Motor neuron (in vitro differentiated cells): Measurements from ENCODE around the gene GALNT8. TPM values are rescaled to one million over a fixed set of nuclear protein-coding genes. Genes with fewer than 3 reads are reported as not detected.

Source experiments
- ATAC-seq, 8 experiments: fragments of 200-7000 bp; cut with Tn5 transposase; replicated peaks in 6 of 8; 2 replicates each; pipeline ENCODE4 v1.8.0; 2021; ENCODE audit warnings: mild to moderate bottlenecking in 8 of 8, moderate library complexity in 8 of 8
- H3K27ac ChIP-seq, 2 donors: fragments of 250-450 bp; sonication (Bioruptor Pico); 2 replicates each; pipeline ENCODE4 v1.9.0; 2021; ENCODE audit warnings: antibody characterized with exemption in 2 of 2, mild to moderate bottlenecking in 2 of 2, moderate library complexity in 1 of 2
- H3K4me1 ChIP-seq, 2 donors: fragments of 250-450 bp; sonication (Bioruptor Pico); replicated peaks in 1 of 2; 2 replicates each; pipeline ENCODE4 v1.6.1; 2021; ENCODE audit warnings: antibody characterized with exemption in 2 of 2, mild to moderate bottlenecking in 2 of 2, moderate library complexity in 1 of 2
- H3K4me3 ChIP-seq, 5 donors: fragments of 250-450 bp; sonication (Bioruptor Pico); 2 replicates each; pipeline ENCODE4 v1.9.0; 2021; ENCODE audit warnings: antibody characterized with exemption in 5 of 5, mild to moderate bottlenecking in 5 of 5, moderate library complexity in 4 of 5
- WGBS, 10 experiments: fragments of 450-650 bp; shearing (Covaris generic); methylation state at CpG; one replicate each; pipeline ENCODE4 v1.0.0; 2022; 5-methylcytosine and 5-hydroxymethylcytosine counted together
- in situ Hi-C, 9 experiments: fragments of 400-800 bp; cut with MboI; loops; one replicate each; pipeline ENCODE4 v1.15.0; 2021; ENCODE audit warnings: low sequenced_read_pairs in 9 of 9, low pct_unique_long_range_greater_than_20kb in 2 of 9; ENCODE audit not compliant: unreplicated experiment in 9 of 9
- total RNA-seq, 8 experiments: library from RNA; unstranded; fragments of 300-600 nt; gene quantifications; 2 replicates each; pipeline versions ENCODE4 v1.2.3 to v1.2.4, GENCODE V29; 2022

GALNT8 gene, protein sequence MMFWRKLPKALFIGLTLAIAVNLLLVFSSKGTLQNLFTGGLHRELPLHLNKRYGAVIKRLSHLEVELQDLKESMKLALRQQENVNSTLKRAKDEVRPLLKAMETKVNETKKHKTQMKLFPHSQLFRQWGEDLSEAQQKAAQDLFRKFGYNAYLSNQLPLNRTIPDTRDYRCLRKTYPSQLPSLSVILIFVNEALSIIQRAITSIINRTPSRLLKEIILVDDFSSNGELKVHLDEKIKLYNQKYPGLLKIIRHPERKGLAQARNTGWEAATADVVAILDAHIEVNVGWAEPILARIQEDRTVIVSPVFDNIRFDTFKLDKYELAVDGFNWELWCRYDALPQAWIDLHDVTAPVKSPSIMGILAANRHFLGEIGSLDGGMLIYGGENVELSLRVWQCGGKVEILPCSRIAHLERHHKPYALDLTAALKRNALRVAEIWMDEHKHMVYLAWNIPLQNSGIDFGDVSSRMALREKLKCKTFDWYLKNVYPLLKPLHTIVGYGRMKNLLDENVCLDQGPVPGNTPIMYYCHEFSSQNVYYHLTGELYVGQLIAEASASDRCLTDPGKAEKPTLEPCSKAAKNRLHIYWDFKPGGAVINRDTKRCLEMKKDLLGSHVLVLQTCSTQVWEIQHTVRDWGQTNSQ
- 10 to 100 TPM in 4 of 8 experiments, 1 to 10 TPM in 1, under 1 TPM in 3; 0.09 to 18.9 (median 10.4) TPM for total RNA-seq

DNA sequence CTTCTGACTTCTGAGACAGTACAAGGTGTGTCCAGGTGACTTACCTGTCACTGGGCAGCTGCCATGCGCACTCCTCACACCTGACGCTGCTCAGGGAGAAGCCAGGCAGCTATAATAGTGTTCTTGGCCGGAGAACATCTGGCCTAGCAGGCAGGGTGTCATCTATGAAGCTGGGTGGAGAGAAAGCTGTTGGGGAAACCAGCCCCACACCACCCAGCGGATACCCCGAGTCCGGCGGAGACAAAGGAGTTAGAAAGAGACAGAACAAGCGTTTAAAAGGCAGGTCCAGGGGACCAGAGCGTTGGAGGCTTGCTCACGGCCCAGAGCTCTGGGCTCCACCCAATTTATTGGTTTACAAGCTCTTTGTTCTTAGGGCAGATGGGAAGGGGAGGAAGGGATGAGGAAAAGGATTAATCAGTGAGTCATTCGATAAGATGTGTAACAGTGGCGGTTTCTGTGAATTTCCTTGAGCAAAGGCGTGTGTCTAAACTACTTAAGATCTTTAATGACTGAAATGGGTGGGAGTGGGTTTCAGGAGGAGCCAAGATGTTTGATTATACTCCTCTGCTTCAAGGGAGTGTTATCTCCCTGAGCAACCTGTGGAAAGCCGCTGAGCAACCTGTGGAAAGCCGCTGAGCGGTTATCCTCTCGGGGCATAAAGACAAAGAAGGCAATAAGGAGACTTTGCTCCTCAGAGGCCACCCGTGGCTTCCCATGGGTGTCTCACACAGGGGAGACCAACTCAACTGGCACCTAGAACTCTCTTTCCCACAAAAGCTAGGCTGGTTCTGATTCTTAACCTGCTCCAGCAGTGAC is at the start of gene GALNT8:
TSS of gene GALNT8 (plus strand) at position 580 of the 816 bp plus-strand sequence. CDS start 278 bp downstream, outside the sequence.
- in situ Hi-C loops = no loop called here
- H3K4me3 ChIP-seq = no peak within 1 kb of the TSS
- 0 to 100% (median 83%) methylated on average over 1 to 7 of the region's 18 CpGs; no CpG with 5 or more reads in 3 of the 10 experiments for WGBS, 10 experiments
- H3K27ac ChIP-seq = no peak within 1 kb of the TSS
- peak in 2 of 8 experiments; percentile 18 to 73 for ATAC-seq
- H3K4me1 ChIP-seq = no peaks in the 10 kb centered on the region

DNA sequence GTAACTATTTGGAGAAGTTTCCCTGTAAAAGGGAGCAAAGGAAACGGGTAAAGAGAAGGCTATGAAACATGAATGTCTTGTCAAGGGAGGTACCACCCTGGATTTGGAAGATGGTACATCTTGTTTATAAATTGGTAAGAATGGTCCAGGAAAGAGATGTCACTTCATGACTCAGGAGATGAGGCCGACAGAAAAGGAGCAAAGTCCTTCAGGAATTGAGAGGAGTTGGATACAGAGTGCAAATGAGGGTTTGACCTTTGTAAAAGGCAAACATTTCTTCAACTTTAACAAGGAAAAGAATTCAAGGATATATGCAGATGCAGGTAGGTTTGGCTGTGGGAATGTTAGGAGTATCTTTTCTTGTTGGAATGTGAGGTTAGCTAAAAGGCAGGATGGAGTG is 40.5 kb upstream of the GALNT8 start:
- 60 to 100% (median 87%) methylated on average over 1 to 2 of the region's 2 CpGs for WGBS, 10 experiments
- ATAC-seq = no peak
- no peak overlapping the region for H3K4me3 ChIP-seq
- H3K4me1 ChIP-seq = no peaks in the 10 kb centered on the region
- in situ Hi-C loops = no loop called here
- H3K27ac ChIP-seq = no peak overlapping the region

DNA sequence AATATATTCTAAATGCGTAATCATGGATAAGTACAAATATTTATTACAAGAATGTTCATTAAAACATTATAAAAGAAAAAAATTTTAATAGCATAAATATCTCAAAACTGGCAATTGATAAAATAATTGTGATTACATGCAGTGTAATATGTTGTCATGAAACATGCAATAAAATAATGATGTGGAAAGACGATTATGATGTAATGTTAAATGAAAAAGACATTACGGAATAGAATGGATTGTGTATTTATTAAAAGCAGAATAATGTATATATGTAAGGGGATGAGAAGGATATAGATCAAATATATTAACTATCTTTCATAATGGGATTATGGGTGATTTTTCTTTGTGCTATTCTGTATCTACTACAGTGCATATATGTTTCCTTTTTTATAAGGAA is 38.5 kb upstream of the GALNT8 start:
- no peaks in the 10 kb centered on the region for H3K4me1 ChIP-seq
- no peak overlapping the region for H3K4me3 ChIP-seq
- in situ Hi-C loops = no loop called here
- ATAC-seq = no peak
- 72 to 100% (median 85%) methylated on average over 2 to 3 of the region's 3 CpGs for WGBS, 10 experiments
- no peak overlapping the region for H3K27ac ChIP-seq

DNA sequence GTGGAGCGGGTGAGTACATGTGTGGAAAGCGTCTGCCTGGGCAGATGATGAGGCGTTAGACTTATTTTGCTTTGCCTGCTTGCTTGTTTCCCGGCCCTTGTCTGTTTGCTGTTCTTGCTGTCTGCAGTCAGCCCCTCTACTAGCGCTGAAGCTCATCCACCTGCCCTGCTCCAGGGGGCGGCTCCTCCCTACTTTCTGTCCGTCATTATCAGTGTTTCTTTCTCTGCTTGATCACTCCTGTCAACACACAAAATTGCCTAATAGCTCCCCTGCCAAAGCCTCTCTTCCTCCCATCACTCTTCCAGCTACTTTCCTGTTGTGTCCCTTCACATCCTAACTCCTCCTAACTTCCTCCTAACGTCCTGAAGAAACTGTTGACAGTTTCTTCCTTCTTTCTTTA is 34.9 kb upstream of the GALNT8 start:
- WGBS, 10 experiments = 50 to 100% (median 90%) methylated on average over 1 to 8 of the region's 8 CpGs; no CpG with 5 or more reads in 1 of the 10 experiments

DNA sequence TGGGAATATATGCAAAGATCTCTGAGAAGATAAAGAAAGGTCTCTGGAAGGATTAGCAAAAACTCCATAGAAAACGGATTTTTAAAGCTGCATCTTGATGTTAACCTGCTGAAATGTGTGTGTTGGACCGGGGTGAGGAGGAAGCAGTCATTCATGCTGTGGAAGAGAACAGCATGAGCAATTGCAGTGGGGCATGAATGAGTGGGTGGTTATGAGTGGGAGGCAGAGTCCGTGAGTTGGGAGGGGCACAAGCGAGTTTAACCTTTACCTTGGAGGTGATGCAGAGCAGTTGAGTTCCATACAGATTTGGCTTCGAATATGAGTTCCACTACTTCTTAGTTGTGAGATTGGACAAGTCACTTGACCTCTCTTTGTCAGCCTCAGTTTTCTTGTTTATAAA is 29.4 kb upstream of the GALNT8 start:
- no peak for ATAC-seq
- H3K4me3 ChIP-seq = no peak overlapping the region
- 85 to 100% (median 97%) methylated on average over 1 to 5 of the region's 5 CpGs for WGBS, 10 experiments
- no peaks in the 10 kb centered on the region for H3K4me1 ChIP-seq
- in situ Hi-C loops = no loop called here
- no peak overlapping the region for H3K27ac ChIP-seq

More for the DNA sequence above, 34.9 kb upstream of the GALNT8 start:
- in situ Hi-C loops = no loop called here
- no peak overlapping the region for H3K4me3 ChIP-seq
- no peaks in the 10 kb centered on the region for H3K4me1 ChIP-seq
- ATAC-seq = no peak
- H3K27ac ChIP-seq = no peak overlapping the region

DNA sequence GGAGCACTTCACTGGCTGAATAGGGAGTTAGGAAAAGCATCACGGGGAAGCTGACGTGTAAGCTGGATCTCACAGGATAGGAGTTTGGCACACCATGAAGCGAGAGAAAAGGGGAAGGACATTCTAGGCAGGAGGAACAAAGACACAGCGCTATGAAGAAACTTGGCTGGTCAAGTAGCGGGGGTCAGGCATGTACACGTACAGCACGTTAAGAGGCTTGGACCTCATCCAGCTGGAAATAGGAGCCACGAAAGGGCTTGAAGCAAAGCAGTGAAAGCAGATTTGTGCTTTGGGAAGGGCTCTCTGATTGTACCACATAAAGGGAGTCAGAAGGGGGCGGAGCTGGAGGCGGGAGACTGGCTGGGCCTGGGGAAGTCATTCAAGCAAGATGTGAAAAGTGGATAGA is 19.6 kb upstream of the GALNT8 start:
- WGBS, 10 experiments = 50 to 100% (median 76%) methylated on average over 1 to 10 of the region's 10 CpGs; no CpG with 5 or more reads in 1 of the 10 experiments
- Histone ChIP-seq H3K4me3 (no peak overlapping the region), H3K4me1 (no peaks in the 10 kb centered on the region), H3K27ac (no peak overlapping the region)
- ATAC-seq = peak in 5 of 8 experiments; percentile 84 to 94 (median 87)
- in situ Hi-C loops = no loop called here

DNA sequence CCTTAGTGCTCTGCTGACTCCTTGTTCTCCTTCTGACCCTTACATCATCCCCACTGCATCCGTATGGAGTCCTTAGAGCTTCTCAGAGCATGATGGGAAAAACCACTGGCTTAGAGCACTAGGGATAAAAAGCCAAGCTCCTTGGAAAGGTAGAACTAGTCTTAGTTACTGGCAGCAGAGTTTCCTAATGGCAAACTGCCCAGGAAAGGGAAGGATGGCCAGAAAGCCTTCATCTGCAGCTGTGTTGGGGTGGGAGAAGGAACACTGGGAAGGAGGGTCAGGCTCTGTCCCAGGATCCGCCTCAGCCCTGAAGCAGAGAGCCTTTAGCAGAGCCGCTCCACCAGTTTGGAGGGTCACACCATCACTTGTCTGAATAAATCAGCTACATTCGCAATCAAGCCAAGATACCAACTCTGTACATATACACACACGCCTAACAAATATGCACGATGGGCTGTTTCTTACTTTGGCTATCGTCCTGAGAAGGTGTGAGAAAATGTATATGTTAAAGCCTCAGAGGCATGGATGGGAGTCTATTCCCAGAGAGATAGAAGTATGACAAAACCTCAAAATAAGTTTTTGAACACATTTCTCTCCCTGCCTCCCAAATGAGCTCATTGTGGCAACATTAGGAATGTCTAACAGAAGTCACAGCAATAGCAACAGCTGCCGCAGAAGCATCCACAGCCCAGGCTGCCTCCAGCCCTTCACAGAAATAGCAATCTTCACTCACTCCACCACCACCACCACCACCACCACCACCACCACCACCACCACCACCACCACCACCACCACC is 18.6 kb upstream of the GALNT8 start:
- H3K27ac ChIP-seq = no peak overlapping the region
- H3K4me3 ChIP-seq = no peak overlapping the region
- in situ Hi-C loops = no loop called here
- H3K4me1 ChIP-seq = no peaks in the 10 kb centered on the region
- 10 to 100% (median 79%) methylated on average over 1 to 5 of the region's 8 CpGs; no CpG with 5 or more reads in 1 of the 10 experiments for WGBS, 10 experiments
- peak in 2 of 8 experiments; percentile 37 to 91 for ATAC-seq

DNA sequence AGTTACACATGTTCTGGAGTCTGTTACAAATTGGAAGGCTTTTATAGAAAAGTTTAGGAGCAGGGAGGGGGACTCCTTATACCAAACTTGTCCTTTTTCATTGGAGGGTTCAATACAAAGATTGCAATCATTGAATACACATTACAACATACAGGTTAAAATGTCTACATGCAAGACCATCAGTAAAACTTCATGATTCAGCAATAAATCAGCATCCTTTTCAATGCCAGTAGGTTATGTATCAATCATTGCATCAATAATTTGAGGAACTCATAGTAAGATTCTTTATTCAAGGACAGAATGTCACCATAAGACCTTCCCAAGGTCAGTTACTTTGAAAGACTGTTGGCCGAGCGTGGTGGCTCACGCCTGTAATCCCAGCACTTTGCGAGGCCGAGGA is 16.5 kb upstream of the GALNT8 start:
- WGBS, 10 experiments = 70 to 100% (median 90%) methylated on average over 2 to 5 of the region's 5 CpGs; no CpG with 5 or more reads in 6 of the 10 experiments
- Histone ChIP-seq H3K27ac (no peak overlapping the region), H3K4me1 (no peaks in the 10 kb centered on the region), H3K4me3 (no peak overlapping the region)
- no peak for ATAC-seq
- in situ Hi-C loops = no loop called here

DNA sequence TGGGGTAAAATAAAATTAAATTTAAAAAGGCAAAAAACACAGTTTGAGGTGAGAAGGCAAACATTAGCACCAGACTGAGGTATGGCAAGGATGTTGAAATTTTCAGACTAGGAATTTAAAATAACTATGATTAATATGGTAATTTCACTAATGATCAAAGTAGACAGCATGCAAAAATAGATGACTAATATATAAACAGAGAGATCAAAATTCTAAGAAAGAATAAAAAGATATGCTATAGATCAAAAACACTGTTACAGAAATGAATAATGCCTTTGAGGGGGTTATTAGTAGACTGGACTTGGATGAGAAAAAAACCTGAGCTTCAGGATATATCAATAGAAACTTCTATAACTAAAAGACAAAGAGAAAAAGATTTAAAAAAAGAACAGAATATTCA is 14.4 kb upstream of the GALNT8 start:
- Histone ChIP-seq H3K27ac (no peak overlapping the region), H3K4me3 (no peak overlapping the region), H3K4me1 (no peaks in the 10 kb centered on the region)
- no peak for ATAC-seq
- in situ Hi-C loops = no loop called here

DNA sequence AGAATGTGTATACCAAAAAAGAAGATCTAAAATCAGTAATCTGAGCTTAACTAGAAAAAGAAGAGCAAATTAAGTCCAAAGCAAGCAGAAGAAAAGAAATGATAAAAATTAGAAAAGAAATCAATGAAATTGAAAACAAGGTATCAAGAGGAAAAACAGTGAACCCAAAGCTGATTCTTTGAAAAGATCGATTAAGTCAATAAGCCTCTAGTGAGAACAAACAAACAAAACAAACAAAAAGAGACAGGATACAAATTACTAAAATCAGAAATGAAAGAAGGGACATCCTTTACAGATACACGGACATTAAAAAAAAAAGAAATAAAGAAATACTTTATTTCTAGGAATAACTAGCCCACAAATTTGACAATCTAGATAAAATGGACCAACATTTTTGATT is 12.9 kb upstream of the GALNT8 start:
- 65 to 100% (median 89%) methylated on average over 1 to 2 of the region's 2 CpGs for WGBS, 10 experiments
- ATAC-seq = no peak
- no peaks in the 10 kb centered on the region for H3K4me1 ChIP-seq
- in situ Hi-C loops = no loop called here
- H3K27ac ChIP-seq = no peak overlapping the region
- no peak overlapping the region for H3K4me3 ChIP-seq

DNA sequence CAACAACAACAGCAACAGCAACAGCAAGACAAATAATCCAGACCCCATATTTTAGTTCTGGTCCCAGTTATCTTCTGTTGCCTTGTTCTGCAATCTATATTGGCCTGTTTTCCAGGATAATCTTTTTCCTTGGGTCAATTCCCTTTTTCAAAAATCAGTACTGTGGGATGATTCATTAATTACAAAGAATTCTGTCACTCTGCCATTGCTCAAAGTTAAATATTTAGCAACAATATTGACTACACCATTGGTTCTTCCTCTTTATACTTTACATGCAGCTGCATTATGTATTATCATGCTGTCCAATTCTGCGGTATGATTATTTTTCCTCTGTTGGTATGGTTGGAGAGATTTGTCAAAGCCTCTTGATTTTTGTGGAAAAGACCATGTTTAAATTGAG is 10.1 kb upstream of the GALNT8 start:
- no peak for ATAC-seq
- Histone ChIP-seq H3K4me1 (no peaks in the 10 kb centered on the region), H3K27ac (no peak overlapping the region), H3K4me3 (no peak overlapping the region)
- in situ Hi-C loops = no loop called here
- 42 to 100% (median 94%) methylated on average over 1 of the region's 1 CpG; no CpG with 5 or more reads in 4 of the 10 experiments for WGBS, 10 experiments

DNA sequence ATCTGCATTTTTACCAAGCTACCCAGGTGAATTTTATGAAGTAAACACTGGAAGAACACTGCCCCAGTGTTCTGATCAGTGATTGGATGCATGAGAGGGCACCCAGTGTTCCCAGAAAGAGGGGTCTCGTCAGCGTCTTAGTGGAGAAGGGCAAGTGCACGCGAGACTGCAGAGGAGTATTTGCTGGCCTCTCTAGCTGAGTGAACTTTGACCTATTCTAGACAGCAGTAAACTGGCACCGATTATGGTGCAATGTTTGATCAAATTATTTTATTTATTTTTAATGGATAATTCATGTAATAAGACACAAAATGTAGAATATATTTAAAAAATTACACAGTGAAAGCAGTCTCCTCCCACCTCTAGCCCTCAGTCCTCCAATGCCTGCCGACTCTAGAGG is 5.3 kb upstream of the GALNT8 start:
- no peak for ATAC-seq
- Histone ChIP-seq H3K27ac (no peak overlapping the region), H3K4me1 (no peaks in the 10 kb centered on the region), H3K4me3 (no peak overlapping the region)
- in situ Hi-C loops = no loop called here
- WGBS, 10 experiments = 0 to 100% (median 84%) methylated on average over 1 to 6 of the region's 6 CpGs; no CpG with 5 or more reads in 2 of the 10 experiments
